GM20431 (cell line): ENCODE data around the gene DOK6.

ENCODE experiments used
- in situ Hi-C: fragments of 300-500 bp; cut with MseI, MboI; formaldehyde crosslinking; loops from one replicate; pipeline ENCODE4 v1.15.0; 2020; ENCODE audit warnings: low sequenced_read_pairs; ENCODE audit not compliant: unreplicated experiment

The DOK6 gene

GRCh38 chr18:69725009-69725408 lies 324.3 kb downstream of the DOK6 start:
- in situ Hi-C loops: no loop called here

- in situ Hi-C loops: no loop called here
These were observed 325.3 kb downstream of the DOK6 start for GRCh38 chr18:69725855-69726508.

GRCh38 chr18:69727912-69728572 lies 327.4 kb downstream of the DOK6 start:
- in situ Hi-C loops: no loop called here

GRCh38 chr18:69730664-69731063 lies 330.0 kb downstream of the DOK6 start:
- in situ Hi-C loops: no loop called here

- in situ Hi-C loops: no loop called here
These were observed 333.8 kb downstream of the DOK6 start for GRCh38 chr18:69734536-69734935.

GRCh38 chr18:69736730-69737129 lies 336.0 kb downstream of the DOK6 start:
- in situ Hi-C loops: no loop called here

GRCh38 chr18:69737851-69738250 lies 337.2 kb downstream of the DOK6 start:
- in situ Hi-C loops: no loop called here

- in situ Hi-C loops: no loop called here
These were observed 346.7 kb downstream of the DOK6 start for GRCh38 chr18:69747388-69747787.

- in situ Hi-C loops: no loop called here
These were observed 352.2 kb downstream of the DOK6 start for GRCh38 chr18:69752737-69753380.

GRCh38 chr18:69754108-69754507 lies 353.4 kb downstream of the DOK6 start:
- in situ Hi-C loops: no loop called here

GRCh38 chr18:69755041-69755440 lies 354.4 kb downstream of the DOK6 start:
- in situ Hi-C loops: no loop called here

GRCh38 chr18:69755856-69756496 lies 355.3 kb downstream of the DOK6 start:
- in situ Hi-C loops: no loop called here

GRCh38 chr18:69757733-69758132 lies 357.0 kb downstream of the DOK6 start:
- in situ Hi-C loops: no loop called here

GRCh38 chr18:69758458-69758857 lies 357.8 kb downstream of the DOK6 start:
- in situ Hi-C loops: no loop called here

- in situ Hi-C loops: no loop called here
These were observed 358.4 kb downstream of the DOK6 start for GRCh38 chr18:69759046-69759445.

- in situ Hi-C loops: no loop called here
These were observed 362.3 kb downstream of the DOK6 start for GRCh38 chr18:69763002-69763401.

GRCh38 chr18:69763821-69764220 lies 363.1 kb downstream of the DOK6 start:
- in situ Hi-C loops: no loop called here

GRCh38 chr18:69770238-69770637 lies 369.6 kb downstream of the DOK6 start:
- in situ Hi-C loops: no loop called here

- in situ Hi-C loops: no loop called here
These were observed 374.1 kb downstream of the DOK6 start for GRCh38 chr18:69774831-69775230.

GRCh38 chr18:69777248-69777647 lies 376.6 kb downstream of the DOK6 start:
- in situ Hi-C loops: no loop called here

GRCh38 chr18:69778680-69779079 lies 378.0 kb downstream of the DOK6 start:
- in situ Hi-C loops: no loop called here
